ENCODE results near the gene STAT2. TPM values are rescaled to one million over a fixed set of nuclear protein-coding genes. Genes with fewer than 3 reads are reported as not detected.

STAT2 gene
- total RNA-seq, 6 experiments from 2014 or later: 82.8 to 182 (median 108) TPM

GRCh38 chr12:56299853-56300643 lies 59.9 kb downstream of the STAT2 start, which contains the start of gene CS:
CS (minus strand) TSS chr12:56300330; CDS start chr12:56300201, 129 bp downstream.
- Histone ChIP-seq H3K4me3 (peak within 1 kb of the TSS; percentile 79 to 99 (median 94)), H3K27me3 (no peaks in the 10 kb centered on the region), H3K9me3 (no peaks in the 10 kb centered on the region), H3K36me3 (peaks cover 0 to 5% (median 0%) of the 10 kb centered on the region in 4 donors), H3K4me1 (peaks cover 0 to 72% (median 24%) of the 10 kb centered on the region in 4 donors), H3K27ac (peak within 1 kb of the TSS; percentile 46 to 96 (median 92))
- intact Hi-C loops (cut with DNase I): no loop called here
- WGBS (ENCODE audit: insufficient coverage, low coverage, low lambda C conversion rate, missing lambda C conversion rate): 0% methylated on average over 24 of the region's 63 CpGs
- DNase-seq (peak; percentile 99 to 100 (median 100)), ATAC-seq (peak; percentile 90 to 98 (median 92))
- peak; percentile 83 for TF ChIP-seq POLR2A (IDR thresholded peaks at IDR 0.05)
- no peak for TF ChIP-seq CTCF (IDR thresholded peaks at IDR 0.05)

GRCh38 chr12:56299308-56299852 lies 60.5 kb downstream of the STAT2 start:
- TF ChIP-seq CTCF (IDR thresholded peaks at IDR 0.05) (no peak), POLR2A (IDR thresholded peaks at IDR 0.05) (no peak)
- WGBS (ENCODE audit: insufficient coverage, low coverage, low lambda C conversion rate, missing lambda C conversion rate): 0% methylated on average over 8 of the region's 10 CpGs
- Histone ChIP-seq H3K27me3 (no peaks in the 10 kb centered on the region), H3K27ac (peak overlapping the region; percentile 46 to 96 (median 92)), H3K9me3 (no peaks in the 10 kb centered on the region), H3K4me1 (peaks cover 0 to 71% (median 22%) of the 10 kb centered on the region in 4 donors), H3K36me3 (peaks cover 0 to 5% (median 0%) of the 10 kb centered on the region in 4 donors), H3K4me3 (peak overlapping the region; percentile 79 to 99 (median 94))
- ATAC-seq: peak in 3 of 4 donors; percentile 0 to 1 (median 0)
- DNase-seq: no peak
- intact Hi-C loops (cut with DNase I): no loop called here

GRCh38 chr12:56298828-56299227 lies 61.1 kb downstream of the STAT2 start:
- Histone ChIP-seq H3K36me3 (peaks cover 0 to 5% (median 0%) of the 10 kb centered on the region in 4 donors), H3K9me3 (no peaks in the 10 kb centered on the region), H3K4me3 (peak overlapping the region; percentile 79 to 99 (median 94)), H3K27me3 (no peaks in the 10 kb centered on the region), H3K27ac (peak overlapping the region in 1 of 3 donors; percentile 96), H3K4me1 (peaks cover 0 to 77% (median 23%) of the 10 kb centered on the region in 4 donors)
- no peak for TF ChIP-seq CTCF (IDR thresholded peaks at IDR 0.05)
- no peak for TF ChIP-seq POLR2A (IDR thresholded peaks at IDR 0.05)
- DNase-seq: no peak
- intact Hi-C loops (cut with DNase I): no loop called here
- WGBS (ENCODE audit: insufficient coverage, low coverage, low lambda C conversion rate, missing lambda C conversion rate): 21% methylated on average over 3 of the region's 5 CpGs
- ATAC-seq: no peak

GRCh38 chr12:56297400-56297799 lies 62.5 kb downstream of the STAT2 start:
- Histone ChIP-seq H3K4me1 (peaks cover 0 to 76% (median 18%) of the 10 kb centered on the region in 4 donors), H3K36me3 (peaks cover 0 to 5% (median 0%) of the 10 kb centered on the region in 4 donors), H3K9me3 (no peaks in the 10 kb centered on the region), H3K27me3 (no peaks in the 10 kb centered on the region), H3K4me3 (no peak overlapping the region), H3K27ac (peak overlapping the region in 1 of 3 donors; percentile 3)
- ATAC-seq (no peak), DNase-seq (no peak)
- TF ChIP-seq CTCF (IDR thresholded peaks at IDR 0.05): no peak
- 78% methylated on average over 8 of the region's 8 CpGs for WGBS (ENCODE audit: insufficient coverage, low coverage, low lambda C conversion rate, missing lambda C conversion rate)
- intact Hi-C loops (cut with DNase I): no loop called here

Measured in right lobe of liver (tissue), 6 donors.